ENCODE data around the gene UROC1. TPM values are rescaled to one million over a fixed set of nuclear protein-coding genes. Genes with fewer than 3 reads are reported as not detected.

The UROC1 gene
- total RNA-seq, 1 donor = not detected

DNA sequence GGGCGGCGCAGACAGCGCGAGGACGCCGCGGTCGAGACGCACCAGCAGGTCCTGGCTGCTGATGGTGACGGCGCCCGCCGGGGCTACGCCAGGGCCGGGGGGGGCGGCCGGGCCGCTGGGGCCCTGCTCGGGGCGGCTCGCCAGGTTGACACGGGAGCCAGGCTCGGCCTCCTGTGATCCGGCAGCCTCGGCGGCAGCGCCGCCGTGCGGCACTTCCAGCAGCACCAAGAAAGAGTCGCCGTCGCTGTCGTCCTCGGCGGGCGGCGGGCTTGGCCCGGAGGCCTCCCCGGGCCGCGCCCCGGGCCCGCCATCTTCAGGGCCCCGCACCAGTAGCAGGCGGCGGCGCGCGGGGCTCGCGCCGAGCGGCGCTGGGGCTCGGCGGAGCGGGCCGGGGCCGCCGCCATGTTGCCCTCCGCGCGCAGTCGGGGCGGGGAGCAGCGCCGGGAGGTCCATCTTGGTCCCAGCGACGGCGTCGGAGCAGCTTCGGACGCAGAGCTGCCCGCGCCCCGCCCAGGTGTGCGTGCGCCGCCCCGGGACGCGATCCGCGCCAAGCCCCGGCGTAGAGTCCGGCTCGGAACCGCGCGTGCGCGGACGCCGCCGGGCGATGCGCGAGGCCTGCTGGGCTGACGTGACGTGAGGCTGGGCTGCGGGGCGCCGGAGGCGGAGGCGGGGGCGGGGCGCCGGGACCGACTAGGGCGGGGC, 42.0 kb downstream of the UROC1 start, which contains the start of gene ZXDC:
Gene ZXDC, minus strand, starts transcription at position 479 of the 702 bp plus-strand sequence. Its CDS starts 26 bp downstream, at position 453.
- TF ChIP-seq, protein P1, sequence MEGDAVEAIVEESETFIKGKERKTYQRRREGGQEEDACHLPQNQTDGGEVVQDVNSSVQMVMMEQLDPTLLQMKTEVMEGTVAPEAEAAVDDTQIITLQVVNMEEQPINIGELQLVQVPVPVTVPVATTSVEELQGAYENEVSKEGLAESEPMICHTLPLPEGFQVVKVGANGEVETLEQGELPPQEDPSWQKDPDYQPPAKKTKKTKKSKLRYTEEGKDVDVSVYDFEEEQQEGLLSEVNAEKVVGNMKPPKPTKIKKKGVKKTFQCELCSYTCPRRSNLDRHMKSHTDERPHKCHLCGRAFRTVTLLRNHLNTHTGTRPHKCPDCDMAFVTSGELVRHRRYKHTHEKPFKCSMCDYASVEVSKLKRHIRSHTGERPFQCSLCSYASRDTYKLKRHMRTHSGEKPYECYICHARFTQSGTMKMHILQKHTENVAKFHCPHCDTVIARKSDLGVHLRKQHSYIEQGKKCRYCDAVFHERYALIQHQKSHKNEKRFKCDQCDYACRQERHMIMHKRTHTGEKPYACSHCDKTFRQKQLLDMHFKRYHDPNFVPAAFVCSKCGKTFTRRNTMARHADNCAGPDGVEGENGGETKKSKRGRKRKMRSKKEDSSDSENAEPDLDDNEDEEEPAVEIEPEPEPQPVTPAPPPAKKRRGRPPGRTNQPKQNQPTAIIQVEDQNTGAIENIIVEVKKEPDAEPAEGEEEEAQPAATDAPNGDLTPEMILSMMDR (IDR thresholded peaks at IDR 0.05; ENCODE audit: insufficient read depth, low read length) = peak; percentile 52
- DNase-seq (ENCODE audit: low read depth) = peak; percentile 93
- H3K4me3 ChIP-seq (ENCODE audit: low read depth, low read length) = peak within 1 kb of the TSS; percentile 88

DNA sequence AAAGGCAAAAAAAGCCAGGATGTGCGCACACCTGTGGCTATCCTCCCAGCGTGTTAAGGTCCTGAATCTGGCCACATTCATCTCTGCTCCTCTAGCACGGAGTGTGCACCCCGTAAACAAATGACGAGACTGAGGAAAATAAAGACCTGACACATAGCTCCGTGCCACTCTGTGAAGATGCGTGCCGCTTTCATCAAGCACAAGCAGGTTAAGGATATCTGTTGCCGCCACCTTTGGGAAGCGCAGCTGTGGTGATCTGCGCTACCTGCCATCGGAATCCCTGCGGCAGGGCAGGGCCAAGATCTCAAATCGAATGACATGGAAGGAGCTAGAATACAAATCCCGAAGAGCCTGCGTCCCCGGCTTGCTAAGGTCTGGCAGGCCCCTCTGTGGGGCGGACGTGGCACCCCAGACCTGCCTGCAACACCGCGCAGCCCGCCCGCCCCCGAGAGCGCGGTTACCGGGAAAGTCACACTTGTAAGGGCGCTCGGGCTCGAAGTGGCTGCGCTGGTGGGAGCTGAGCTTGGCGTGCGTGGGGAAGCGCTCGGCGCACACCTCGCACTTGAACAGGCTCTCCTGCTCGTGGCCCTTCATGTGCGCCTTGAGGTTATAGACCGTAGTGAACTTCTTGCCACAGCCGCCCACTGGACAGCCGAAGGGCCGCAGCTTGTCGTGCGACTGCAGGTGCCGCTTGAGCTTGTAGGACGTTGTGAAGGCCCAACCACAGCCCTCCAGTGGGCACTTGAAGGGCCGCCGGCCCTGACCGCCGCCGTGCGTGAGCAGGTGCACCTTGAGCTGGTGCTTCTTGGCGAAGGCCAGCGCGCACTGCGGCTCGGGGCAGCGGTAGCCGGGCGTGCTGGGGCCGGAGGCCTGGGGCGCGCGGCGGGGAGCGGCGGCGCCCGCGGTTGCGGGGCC, 42.8 kb downstream of the UROC1 start:
- DNase-seq (ENCODE audit: low read depth) = peak; percentile 42

DNA sequence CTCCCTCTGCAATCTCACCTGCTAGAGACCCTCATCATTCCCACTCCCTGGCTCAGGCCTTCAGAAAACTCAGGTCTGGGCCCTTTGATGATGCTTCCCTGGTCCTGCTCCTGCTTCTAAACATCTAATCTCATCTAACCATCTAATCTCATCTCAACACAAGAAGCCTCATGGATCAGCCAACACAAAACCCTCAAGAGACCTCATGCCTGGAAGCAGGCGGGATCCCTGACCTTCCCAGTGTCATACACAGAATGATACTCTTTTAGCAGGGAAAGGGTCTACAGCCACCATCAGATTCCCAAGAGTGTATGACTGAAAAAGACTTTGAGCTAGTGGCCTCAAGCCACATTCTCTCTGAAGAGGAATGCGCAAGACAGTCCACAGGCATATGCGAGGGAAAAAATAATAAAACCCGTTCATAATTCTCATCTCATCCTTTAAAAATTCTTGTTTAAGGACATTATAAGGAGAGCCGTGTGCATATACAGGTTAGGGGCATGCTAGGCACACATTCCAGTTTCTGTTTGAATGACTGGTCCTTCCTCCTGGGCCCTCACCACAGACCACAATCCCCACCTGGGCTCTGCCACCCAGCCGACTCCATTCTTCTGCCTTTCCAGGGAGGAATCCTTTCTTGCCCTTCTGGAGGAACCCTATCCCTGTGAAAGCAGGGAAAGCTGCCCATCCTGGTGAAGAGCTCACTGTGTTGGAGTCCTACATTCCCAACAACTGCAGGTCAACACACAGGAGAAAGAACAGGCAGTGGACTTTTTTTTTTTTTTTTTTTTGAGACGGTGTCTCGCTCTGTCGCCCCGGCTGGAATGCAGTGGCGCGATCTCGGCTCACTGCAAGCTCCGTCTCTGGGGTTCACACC, 44.0 kb downstream of the UROC1 start:
- no peak for DNase-seq (ENCODE audit: low read depth)
- peak overlapping the region; percentile 51 for H3K4me3 ChIP-seq (ENCODE audit: low read depth, low read length)
- TF ChIP-seq, protein P1 (IDR thresholded peaks at IDR 0.05; ENCODE audit: insufficient read depth, low read length) = no peak

More for the DNA sequence above, 42.8 kb downstream of the UROC1 start:
- peak overlapping the region; percentile 88 for H3K4me3 ChIP-seq (ENCODE audit: low read depth, low read length)
- TF ChIP-seq, protein P1 (IDR thresholded peaks at IDR 0.05; ENCODE audit: insufficient read depth, low read length) = no peak

DNA sequence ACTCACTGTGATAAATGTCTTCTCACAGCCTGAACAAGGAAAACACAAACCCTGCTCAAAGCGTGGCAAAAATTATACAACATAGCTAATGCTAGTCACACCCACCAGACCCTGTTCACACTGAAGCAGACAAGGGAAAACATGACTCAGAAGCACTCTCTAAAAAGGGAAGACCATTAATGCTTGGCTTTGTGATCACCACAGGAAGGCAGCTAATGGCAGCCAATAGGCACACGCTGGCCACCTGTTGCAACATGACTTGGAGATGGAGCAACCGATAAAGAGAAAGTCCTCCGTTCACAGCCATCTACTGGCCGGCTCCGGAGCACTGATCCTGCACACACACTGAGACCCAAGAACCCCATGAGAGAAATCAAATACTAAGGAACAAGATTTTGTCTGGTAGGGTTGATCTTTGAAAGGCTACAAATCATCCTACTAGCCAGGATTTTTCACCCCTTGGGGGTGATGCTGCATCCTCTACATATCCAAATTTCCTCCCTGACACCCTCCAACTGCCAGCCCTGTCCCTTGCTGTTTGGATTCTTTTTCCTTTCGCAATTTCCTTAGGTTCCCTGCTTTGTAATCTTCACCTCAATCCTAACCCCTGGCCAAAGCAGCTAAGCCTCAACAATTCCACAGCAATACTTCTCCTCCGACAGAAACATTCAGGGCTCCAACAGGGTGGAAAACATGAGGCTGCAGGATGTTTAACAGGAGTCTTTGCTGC, 45.1 kb downstream of the UROC1 start:
- H3K4me3 ChIP-seq (ENCODE audit: low read depth, low read length) = peak overlapping the region; percentile 51
- DNase-seq (ENCODE audit: low read depth) = peak; percentile 93
- TF ChIP-seq, protein P1 (IDR thresholded peaks at IDR 0.05; ENCODE audit: insufficient read depth, low read length) = peak; percentile 30

DNA sequence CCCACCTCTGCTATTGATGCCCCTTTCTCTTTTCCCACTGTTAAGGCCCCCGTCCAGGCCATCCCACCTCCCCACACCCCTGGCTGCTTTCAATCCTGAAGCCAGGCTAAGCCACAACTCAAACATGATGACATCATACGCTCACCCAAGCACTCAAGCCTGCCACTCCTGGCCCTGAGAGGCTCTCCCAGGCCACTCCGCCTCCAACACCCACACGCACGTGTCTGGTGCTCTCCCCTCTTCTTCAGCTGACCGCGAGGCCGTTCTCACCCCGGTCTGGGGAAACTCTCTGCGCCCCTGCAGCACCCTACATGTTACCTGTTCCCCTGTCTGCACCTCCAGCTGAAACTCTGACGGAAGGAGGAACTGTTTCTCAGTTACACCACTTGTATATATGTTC, 48.1 kb downstream of the UROC1 start:
- DNase-seq (ENCODE audit: low read depth) = no peak
- TF ChIP-seq, protein P1 (IDR thresholded peaks at IDR 0.05; ENCODE audit: insufficient read depth, low read length) = no peak
- H3K4me3 ChIP-seq (ENCODE audit: low read depth, low read length) = no peak overlapping the region
